ENCODE measurements around the gene RFC2. TPM values are rescaled to one million over a fixed set of nuclear protein-coding genes. Genes with fewer than 3 reads are reported as not detected.
"Not testable (repeated sequence)": the region's sequence is repeated elsewhere in the genome, so short reads cannot be mapped to it uniquely, and the experiment has no call there.

Gene RFC2
- total RNA-seq, 2 experiments from 2014 or later: 91.5 to 96.0 TPM

DNA sequence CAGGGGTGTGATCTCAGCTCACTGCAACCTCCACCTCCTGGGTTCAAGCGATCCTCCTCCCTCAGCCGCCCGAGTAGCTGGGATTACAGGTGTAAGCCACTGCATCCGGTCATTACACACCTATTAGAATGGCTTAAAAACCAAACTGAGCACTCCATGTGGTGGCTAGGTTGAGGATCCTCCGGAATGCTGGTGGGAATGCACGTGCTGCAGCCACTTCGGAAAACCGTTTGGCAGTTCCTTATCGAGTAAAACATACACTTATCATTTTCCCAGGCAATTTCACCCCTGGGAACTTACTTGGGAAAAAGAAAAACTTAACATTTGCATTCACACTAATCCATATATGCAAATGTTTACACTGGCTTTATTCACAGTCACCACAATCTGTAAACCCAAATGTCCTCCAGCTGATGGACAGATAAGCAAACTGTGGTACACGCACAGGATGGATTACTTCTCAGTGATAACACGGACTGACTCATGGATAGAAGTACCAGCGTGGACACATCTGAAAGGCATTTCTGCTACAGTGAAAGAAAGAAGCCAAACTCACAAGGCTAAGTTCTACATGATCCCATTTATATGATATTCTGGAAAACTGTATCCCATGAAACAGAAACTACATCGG, 20.4 kb downstream of the RFC2 start:
- Mint-ChIP-seq H3K4me1 (ENCODE audit: low read depth) (no peaks in the 10 kb centered on the region), H3K27ac (no peak overlapping the region), H3K27me3 (ENCODE audit: low read depth) (no peaks in the 10 kb centered on the region), H3K9me3 (no peaks in the 10 kb centered on the region), H3K36me3 (ENCODE audit: low read depth) (peaks cover 44% of the 10 kb centered on the region), H3K4me3 (no peak overlapping the region)
- intact Hi-C loops (cut with micrococcal nuclease): no loop called here
- no peak for DNase-seq
- CTCF ChIA-PET: interaction anchor here (0.6 kb wide), 1 partner anchor 143 kb away, joined by 3 read pairs; no protein-coding TSS in a partner anchor

DNA sequence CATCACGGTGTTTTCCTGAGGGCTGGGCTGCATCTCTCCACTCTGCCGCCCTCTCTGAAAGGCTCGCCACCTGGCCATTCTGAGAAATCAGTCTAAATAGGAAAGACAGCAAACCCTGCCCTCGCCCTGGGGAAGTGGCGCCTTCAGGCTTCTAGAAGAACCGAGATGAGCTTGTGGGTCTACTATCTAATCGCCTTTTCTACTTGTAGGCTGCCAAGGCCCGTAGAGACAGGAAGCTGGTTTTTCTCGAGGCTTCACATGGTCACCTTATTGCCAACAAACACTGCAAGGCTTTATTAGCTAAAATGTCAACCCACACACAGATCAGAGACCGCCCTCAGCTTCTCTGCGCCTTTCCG, 23.0 kb downstream of the RFC2 start:
- H3K36me3 Mint-ChIP-seq (ENCODE audit: low read depth): peaks cover 44% of the 10 kb centered on the region
- peak overlapping the region; percentile 13 for H3K27ac Mint-ChIP-seq
- no peaks in the 10 kb centered on the region for H3K27me3 Mint-ChIP-seq (ENCODE audit: low read depth)
- CTCF ChIA-PET: interaction anchor here (0.7 to 1.1 kb wide), 3 partner anchors 8 to 152 kb away, joined by 3 read pairs; no protein-coding TSS in a partner anchor
- no peaks in the 10 kb centered on the region for H3K9me3 Mint-ChIP-seq
- no peak for DNase-seq
- H3K4me1 Mint-ChIP-seq (ENCODE audit: low read depth): no peaks in the 10 kb centered on the region
- no peak overlapping the region for H3K4me3 Mint-ChIP-seq
- intact Hi-C loops (cut with micrococcal nuclease): no loop called here

DNA sequence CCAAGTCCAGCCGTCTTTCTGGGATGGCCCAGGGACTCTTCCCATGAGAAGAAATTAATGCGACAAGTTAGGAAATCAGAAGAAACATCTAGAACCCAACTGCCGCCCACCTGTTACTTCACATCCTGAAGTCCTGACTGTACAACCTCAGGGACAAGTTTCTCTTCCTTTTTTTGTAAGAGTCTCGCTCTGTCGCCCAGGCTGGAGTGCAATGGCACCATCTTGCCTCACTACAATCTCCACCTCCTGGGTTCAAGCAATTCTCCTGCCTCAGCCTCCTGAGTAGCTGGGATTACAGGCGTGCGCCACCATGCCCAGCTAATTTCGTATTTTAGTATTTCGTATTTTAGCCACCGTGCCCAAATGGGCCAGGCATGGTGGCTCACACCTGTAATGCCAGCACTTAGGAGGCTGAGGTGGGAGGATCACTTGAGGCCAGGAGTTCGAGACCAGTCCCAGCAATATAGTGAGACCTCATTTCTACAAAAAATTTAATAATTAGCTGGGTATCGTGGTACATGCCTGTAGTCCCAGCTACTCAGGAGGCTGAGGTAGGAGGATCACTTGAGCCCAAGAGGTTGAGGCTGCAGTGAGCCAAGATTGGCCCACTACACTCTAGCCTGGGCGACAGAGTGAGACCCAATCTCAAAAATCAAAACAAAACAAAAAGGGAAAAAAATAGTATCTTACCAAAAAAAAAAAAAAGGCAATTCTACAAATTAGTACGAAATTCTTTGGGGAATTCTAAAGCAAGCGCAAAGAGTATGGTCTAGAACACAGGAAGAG, 23.6 kb downstream of the RFC2 start:
- DNase-seq: no peak
- Mint-ChIP-seq H3K9me3 (no peaks in the 10 kb centered on the region), H3K27me3 (ENCODE audit: low read depth) (no peaks in the 10 kb centered on the region), H3K36me3 (ENCODE audit: low read depth) (peaks cover 44% of the 10 kb centered on the region), H3K4me3 (no peak overlapping the region), H3K27ac (peak overlapping the region; percentile 13), H3K4me1 (ENCODE audit: low read depth) (no peaks in the 10 kb centered on the region)
- CTCF ChIA-PET: interaction anchor here (1.1 kb wide), 1 partner anchor 9 kb away, joined by 3 read pairs; no protein-coding TSS in a partner anchor
- intact Hi-C loops (cut with micrococcal nuclease): no loop called here

DNA sequence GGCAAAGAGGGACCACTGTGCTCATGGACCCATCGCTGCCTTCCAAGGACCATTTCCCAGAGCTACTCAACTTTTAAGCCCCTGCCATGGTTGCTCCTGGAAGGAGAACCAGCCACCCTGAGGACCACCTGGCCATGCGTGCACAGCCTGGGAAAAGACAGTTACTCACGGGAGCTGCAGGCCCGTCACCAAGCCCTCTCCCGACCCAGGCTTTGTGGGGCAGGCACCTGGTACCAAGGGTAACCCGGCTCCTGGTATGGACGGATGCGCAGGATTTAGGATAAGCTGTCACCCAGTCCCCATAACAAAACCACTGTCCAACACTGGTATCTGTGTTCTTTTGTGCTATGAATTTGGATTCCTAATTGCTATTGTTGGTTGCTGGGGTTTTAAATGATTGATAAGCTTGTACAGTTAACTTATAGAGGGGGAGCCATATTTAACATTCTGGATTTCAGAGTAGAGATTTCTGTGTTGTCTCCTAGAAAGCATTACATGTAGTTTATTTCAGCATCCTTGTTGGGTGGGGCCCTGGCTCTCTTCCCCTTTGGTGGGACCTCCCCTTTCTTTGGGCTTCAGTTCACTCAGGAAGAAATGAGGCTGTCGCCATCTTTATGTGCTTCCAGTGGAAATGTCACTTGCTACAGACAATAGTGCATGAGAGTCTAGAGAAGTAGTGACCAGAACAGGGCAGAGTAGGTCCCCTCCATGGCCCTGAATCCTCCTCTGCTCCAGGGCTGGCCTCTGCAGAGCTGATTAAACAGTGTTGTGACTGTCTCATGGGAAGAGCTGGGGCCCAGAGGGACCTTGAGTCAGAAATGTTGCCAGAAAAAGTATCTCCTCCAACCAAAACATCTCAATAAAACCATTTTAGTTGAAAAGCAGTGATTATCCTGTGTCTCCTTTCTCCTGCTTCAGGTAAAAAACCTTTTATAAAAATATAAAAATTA, 25.0 kb downstream of the RFC2 start:
- Mint-ChIP-seq H3K4me1 (ENCODE audit: low read depth) (no peaks in the 10 kb centered on the region), H3K27me3 (ENCODE audit: low read depth) (no peaks in the 10 kb centered on the region), H3K27ac (no peak overlapping the region), H3K9me3 (no peaks in the 10 kb centered on the region), H3K36me3 (ENCODE audit: low read depth) (peaks cover 35% of the 10 kb centered on the region), H3K4me3 (no peak overlapping the region)
- intact Hi-C loops (cut with micrococcal nuclease): no loop called here
- CTCF ChIA-PET: no interaction called here
- DNase-seq: no peak

DNA sequence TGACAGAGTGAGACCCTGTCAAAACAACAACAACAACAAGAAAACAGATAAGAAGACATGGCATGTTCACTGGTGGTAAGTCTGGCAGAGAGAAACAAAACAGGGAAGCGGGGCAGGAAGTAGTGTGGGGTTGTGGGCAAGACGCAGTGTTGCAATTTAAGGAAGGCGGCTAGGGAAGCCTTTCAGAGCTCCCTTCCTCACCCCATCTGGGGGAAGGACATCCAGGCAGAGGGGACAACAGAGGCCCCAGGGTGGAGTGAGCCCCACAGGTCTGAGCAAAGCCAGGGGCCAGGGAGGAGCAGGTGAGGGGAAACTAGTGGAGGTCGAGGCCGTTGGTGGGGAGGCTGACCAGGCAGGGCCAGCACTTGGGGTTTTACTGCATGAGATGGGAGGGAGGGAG, 27.6 kb downstream of the RFC2 start:
- H3K4me1 Mint-ChIP-seq (ENCODE audit: low read depth): no peaks in the 10 kb centered on the region

DNA sequence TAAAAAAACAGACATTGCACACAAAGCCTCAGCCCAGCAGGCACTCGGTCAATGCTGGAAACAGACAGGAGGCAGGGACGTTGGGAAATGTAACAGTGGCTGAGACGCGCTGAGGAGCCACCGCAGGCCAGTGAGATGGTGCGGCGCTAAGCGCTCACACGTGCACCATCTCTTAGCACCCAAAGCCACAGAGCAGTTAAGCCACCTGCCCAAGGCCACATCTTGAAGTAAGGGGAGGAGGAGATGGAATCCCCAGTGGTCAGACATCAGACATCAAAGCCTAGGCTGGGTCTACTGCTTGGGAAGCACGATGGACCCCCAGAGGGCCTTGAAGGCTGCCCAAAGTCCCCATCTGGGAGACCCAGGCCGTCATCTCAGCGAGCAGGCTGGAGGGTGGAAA, 28.8 kb downstream of the RFC2 start:
- Mint-ChIP-seq H3K4me3 (no peak overlapping the region), H3K27me3 (ENCODE audit: low read depth) (no peaks in the 10 kb centered on the region), H3K9me3 (no peaks in the 10 kb centered on the region), H3K27ac (no peak overlapping the region), H3K36me3 (ENCODE audit: low read depth) (peaks cover 24% of the 10 kb centered on the region), H3K4me1 (ENCODE audit: low read depth) (no peaks in the 10 kb centered on the region)
- CTCF ChIA-PET: no interaction called here
- no peak for DNase-seq
- intact Hi-C loops (cut with micrococcal nuclease): no loop called here

More for the DNA sequence above, 27.6 kb downstream of the RFC2 start:
- intact Hi-C loops (cut with micrococcal nuclease): no loop called here
- CTCF ChIA-PET: interaction anchor here (0.6 to 1.1 kb wide), 2 partner anchors 169 to 174 kb away, joined by 3 to 4 read pairs; no protein-coding TSS in a partner anchor
- DNase-seq: no peak
- Mint-ChIP-seq H3K27me3 (ENCODE audit: low read depth) (no peaks in the 10 kb centered on the region), H3K27ac (no peak overlapping the region), H3K9me3 (no peaks in the 10 kb centered on the region), H3K4me3 (no peak overlapping the region), H3K36me3 (ENCODE audit: low read depth) (peaks cover 30% of the 10 kb centered on the region)

DNA sequence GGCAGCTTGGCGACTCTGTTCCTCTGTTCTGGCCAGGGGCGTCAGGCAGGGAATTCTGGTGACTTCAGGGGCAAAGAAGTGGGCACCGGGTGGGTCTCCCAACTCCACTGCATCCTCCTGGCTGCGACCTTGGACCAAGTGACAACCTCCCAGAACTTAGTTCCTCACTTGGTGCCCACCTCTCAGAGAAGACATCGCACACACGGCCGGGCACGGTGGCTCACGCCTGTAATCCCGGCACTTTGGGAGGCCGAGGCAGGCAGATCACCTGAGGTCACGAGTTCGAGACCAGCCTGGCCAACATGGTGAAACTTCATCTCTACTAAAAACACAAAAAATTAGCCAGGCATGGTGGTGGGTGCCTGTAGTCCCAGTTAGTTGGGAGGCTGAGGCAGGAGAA, 29.3 kb downstream of the RFC2 start:
- H3K9me3 Mint-ChIP-seq; H3K4me3 Mint-ChIP-seq; CTCF ChIA-PET; intact Hi-C loops (cut with micrococcal nuclease); H3K27ac Mint-ChIP-seq; DNase-seq; H3K4me1 Mint-ChIP-seq (ENCODE audit: low read depth); H3K27me3 Mint-ChIP-seq (ENCODE audit: low read depth): not testable (repeated sequence)
- peaks cover 21% of the 10 kb centered on the region for H3K36me3 Mint-ChIP-seq (ENCODE audit: low read depth)

DNA sequence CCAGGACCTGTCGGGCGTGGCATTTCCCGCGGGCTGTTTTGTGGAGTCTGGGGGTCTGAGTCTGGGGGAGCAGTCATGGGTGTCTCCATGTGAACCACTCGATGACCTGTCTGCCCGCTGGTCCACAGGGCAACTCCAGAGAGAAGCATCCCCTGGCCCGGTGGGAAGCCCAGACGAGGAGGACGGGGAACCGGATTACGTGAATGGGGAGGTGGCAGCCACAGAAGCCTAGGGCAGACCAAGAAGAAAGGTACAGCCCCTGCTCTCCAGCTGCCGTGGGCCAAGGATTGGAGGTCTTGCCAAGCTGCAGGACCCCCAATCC, 29.7 kb downstream of the RFC2 start:
- no peak for DNase-seq
- CTCF ChIA-PET: no interaction called here
- H3K4me1 Mint-ChIP-seq (ENCODE audit: low read depth): no peaks in the 10 kb centered on the region
- H3K27me3 Mint-ChIP-seq (ENCODE audit: low read depth): no peaks in the 10 kb centered on the region
- intact Hi-C loops (cut with micrococcal nuclease): no loop called here
- H3K4me3 Mint-ChIP-seq: no peak overlapping the region
- peaks cover 19% of the 10 kb centered on the region for H3K36me3 Mint-ChIP-seq (ENCODE audit: low read depth)
- no peak overlapping the region for H3K27ac Mint-ChIP-seq
- no peaks in the 10 kb centered on the region for H3K9me3 Mint-ChIP-seq

DNA sequence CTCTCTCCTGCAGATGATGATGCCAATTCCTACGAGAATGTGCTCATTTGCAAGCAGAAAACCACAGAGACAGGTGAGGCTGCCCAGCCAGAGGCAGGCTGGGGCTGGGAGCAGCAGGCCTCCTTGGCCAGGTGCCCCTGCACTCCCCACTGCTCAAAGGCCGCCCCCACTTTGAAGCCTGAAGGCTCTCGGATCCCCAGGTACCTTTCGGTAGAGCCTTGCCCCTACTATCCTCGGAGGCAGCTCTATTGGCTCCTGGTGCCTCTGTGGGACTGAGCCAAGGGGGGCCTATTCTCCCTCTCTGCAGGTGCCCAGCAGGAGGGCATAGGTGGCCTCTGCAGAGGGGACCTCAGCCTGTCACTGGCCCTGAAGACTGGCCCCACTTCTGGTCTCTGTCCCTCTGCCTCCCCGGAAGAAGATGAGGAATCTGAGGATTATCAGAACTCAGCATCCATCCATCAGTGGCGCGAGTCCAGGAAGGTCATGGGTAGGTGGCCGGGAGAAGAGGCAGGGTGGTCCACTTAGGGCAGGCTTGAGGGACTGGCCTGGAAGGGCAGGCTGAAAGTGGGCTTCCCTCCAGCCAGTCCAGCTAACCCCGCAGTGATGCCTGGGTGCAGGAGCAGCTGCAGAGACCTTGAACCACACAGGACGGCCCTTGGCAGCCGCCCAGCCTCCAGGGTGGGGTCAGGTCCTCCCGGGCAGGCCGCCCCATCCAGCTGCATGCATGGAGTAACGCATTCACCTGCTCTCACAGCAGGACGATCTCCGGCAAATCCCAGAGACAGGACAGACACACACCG, 30.3 kb downstream of the RFC2 start:
- H3K36me3 Mint-ChIP-seq (ENCODE audit: low read depth): peaks cover 15% of the 10 kb centered on the region
- H3K27me3 Mint-ChIP-seq (ENCODE audit: low read depth): no peaks in the 10 kb centered on the region
- intact Hi-C loops (cut with micrococcal nuclease): no loop called here
- H3K27ac Mint-ChIP-seq: no peak overlapping the region
- DNase-seq: no peak
- H3K4me1 Mint-ChIP-seq (ENCODE audit: low read depth): no peaks in the 10 kb centered on the region
- no peak overlapping the region for H3K4me3 Mint-ChIP-seq
- CTCF ChIA-PET: interaction anchor here (1.6 kb wide), 1 partner anchor 29 kb away, joined by 3 read pairs; no protein-coding TSS in a partner anchor
- H3K9me3 Mint-ChIP-seq: no peaks in the 10 kb centered on the region

DNA sequence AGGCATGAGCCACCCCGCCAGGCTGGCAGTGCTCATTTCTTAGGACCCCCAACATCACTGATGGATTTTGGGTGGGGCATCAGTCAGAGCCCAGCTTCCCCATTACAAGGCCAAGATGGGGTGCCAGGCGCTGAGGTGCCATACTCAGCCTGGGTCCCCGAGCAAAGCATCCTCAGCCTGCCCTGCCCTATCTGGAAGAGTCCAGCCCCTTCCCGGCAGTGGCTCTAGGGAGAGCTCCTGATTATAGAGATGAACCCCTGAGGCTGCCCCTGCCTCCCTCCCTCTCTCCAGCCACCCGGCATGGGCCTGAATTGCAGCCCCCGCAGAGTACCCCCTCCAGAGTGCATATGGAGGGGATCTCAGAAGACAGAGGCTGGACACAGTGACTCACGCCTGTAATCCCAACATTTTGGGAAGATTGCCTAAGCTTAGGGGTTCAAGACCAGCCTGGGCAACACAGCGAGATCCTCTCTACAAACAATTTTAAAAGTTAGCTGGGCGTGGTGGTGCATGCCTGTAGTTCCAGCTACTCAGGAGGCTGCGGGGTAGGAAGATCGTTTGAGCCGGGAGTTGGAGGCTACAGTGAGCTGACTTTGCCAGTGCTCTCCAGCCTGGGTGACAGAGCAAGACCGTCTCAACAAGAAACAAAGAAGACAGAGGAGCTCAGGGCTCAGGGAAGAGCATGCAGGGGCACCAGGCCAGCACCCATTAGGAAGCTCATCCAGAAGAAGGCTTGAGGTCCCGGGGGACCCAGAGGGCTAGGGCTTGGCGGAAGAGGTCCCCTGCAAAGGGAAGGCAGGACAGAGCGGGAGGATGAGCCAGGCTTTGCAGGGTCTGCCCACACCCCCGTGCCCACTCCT, 31.1 kb downstream of the RFC2 start:
- intact Hi-C loops (cut with micrococcal nuclease): no loop called here

DNA sequence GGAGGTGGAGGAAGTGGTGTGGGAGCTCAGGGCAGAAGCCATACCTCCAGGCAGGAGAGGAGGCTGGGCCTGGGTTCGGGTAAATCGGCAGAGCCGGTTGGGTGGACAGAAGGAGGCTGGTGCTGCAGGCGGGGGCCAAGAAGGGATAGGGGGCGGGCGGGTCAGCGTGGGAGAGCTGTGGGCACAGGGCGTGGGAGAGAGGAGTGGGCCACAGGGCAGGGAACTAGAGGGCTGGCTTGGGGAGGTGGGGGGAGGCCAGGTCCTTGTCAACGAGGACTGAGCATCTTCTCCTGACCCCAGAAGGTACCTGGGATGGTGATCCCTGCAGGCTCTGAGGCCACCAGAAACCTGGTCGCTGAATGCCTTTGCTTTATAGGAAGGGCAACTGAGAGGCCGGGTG, 32.5 kb downstream of the RFC2 start:
- CTCF ChIA-PET: no interaction called here
- Mint-ChIP-seq H3K4me3 (no peak overlapping the region), H3K4me1 (ENCODE audit: low read depth) (peaks cover 12% of the 10 kb centered on the region), H3K9me3 (no peaks in the 10 kb centered on the region), H3K27me3 (ENCODE audit: low read depth) (no peaks in the 10 kb centered on the region), H3K36me3 (ENCODE audit: low read depth) (peaks cover 9% of the 10 kb centered on the region), H3K27ac (no peak overlapping the region)
- no peak for DNase-seq
- intact Hi-C loops (cut with micrococcal nuclease): no loop called here

More for the DNA sequence above, 31.1 kb downstream of the RFC2 start:
- CTCF ChIA-PET: interaction anchor here (1.6 kb wide), 1 partner anchor 30 kb away, joined by 3 read pairs; no protein-coding TSS in a partner anchor
- H3K4me3 Mint-ChIP-seq: no peak overlapping the region
- no peaks in the 10 kb centered on the region for H3K9me3 Mint-ChIP-seq
- H3K4me1 Mint-ChIP-seq (ENCODE audit: low read depth): peaks cover 2% of the 10 kb centered on the region
- no peaks in the 10 kb centered on the region for H3K27me3 Mint-ChIP-seq (ENCODE audit: low read depth)
- peaks cover 14% of the 10 kb centered on the region for H3K36me3 Mint-ChIP-seq (ENCODE audit: low read depth)
- DNase-seq: no peak
- no peak overlapping the region for H3K27ac Mint-ChIP-seq

All from activated naive CD4-positive, alpha-beta T cell treated with anti-CD3 and anti-CD28 coated beads for 36 hours (primary cell).